ENCODE results near the gene SASS6. TPM values are rescaled to one million over a fixed set of nuclear protein-coding genes. Genes with fewer than 3 reads are reported as not detected.

The SASS6 gene
- total RNA-seq, result 1 to 10 TPM; 2.7 to 7.2 (median 3.6) TPM

DNA sequence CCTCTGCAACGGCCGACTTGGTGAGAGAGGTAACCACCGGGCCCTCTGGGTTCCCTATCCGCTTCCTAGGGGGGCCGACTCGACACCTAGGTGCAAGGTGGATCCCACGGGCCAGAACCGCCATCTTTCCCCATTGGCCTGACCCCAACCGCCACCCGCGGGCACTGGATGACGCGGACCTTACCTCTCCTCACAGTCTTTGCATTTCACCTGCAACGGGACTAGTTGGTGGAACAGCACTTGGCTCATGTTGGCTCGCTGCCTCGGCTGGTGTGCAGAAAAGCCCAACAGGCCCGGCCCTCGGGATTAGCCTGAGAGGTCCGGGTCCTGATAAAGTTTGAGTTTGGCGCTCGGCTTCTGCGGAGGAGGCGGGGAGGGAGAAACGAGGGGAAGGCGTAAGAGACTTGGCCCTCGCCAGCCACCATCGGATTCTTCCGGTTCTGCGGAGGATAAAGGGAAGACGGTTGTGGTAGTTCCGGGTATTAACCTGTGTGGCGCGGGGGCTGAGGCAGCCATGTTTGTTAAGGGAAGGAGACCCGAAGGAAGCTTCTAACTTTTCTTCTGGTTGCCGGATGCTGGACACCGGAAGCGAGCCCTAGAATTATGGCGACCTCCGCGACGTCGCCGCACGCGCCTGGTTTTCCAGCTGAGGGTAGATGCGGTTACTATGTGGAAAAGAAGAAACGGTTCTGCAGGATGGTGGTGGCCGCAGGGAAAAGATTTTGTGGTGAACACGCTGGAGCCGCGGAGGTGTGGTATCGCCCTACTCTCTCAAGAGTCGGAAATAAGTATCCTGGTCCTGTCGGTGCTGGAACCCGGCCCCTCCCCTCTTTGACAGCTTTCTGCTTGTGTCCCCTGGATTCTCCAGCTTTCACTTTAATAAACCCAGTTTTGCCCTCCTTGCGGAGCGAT is at the start of gene SASS6, which contains the start of gene TRMT13:
Gene SASS6 (minus strand): TSS at position 365 of the 912 bp plus-strand sequence. CDS start 116 bp downstream, at position 249.
Gene TRMT13 (plus strand): TSS at position 598 of the 912 bp plus-strand sequence. CDS start 6 bp downstream, at position 604.
- peak within 1 kb of the TSS; percentile 68 to 95 (median 80) for H3K4me3 ChIP-seq
- H3K27ac ChIP-seq, result peak within 1 kb of the TSS; percentile 56 to 75
- DNase-seq (ENCODE audit: low spot score in 2 of 2), result peak; percentile 92 to 94
- H3K9me3 ChIP-seq, result no peaks in the 10 kb centered on the region
- H3K4me1 ChIP-seq, result no peaks in the 10 kb centered on the region
- intact Hi-C loops (cut with DNase I; ENCODE audit: low total_unique reads), result no loop called here
- no peaks in the 10 kb centered on the region for H3K27me3 ChIP-seq
- H3K36me3 ChIP-seq, result no peaks in the 10 kb centered on the region
- TF ChIP-seq POLR2AphosphoS5 (IDR thresholded peaks at IDR 0.05) (peak; percentile 80 to 92 (median 84)), POLR2A (IDR thresholded peaks at IDR 0.05) (no peak)
- TF ChIP-seq, protein P1, sequence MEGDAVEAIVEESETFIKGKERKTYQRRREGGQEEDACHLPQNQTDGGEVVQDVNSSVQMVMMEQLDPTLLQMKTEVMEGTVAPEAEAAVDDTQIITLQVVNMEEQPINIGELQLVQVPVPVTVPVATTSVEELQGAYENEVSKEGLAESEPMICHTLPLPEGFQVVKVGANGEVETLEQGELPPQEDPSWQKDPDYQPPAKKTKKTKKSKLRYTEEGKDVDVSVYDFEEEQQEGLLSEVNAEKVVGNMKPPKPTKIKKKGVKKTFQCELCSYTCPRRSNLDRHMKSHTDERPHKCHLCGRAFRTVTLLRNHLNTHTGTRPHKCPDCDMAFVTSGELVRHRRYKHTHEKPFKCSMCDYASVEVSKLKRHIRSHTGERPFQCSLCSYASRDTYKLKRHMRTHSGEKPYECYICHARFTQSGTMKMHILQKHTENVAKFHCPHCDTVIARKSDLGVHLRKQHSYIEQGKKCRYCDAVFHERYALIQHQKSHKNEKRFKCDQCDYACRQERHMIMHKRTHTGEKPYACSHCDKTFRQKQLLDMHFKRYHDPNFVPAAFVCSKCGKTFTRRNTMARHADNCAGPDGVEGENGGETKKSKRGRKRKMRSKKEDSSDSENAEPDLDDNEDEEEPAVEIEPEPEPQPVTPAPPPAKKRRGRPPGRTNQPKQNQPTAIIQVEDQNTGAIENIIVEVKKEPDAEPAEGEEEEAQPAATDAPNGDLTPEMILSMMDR (IDR thresholded peaks at IDR 0.05), result peak in 2 of 3 donors; percentile 23 to 33

- H3K36me3 ChIP-seq, result no peaks in the 10 kb centered on the region
- TF ChIP-seq POLR2A (IDR thresholded peaks at IDR 0.05) (no peak), POLR2AphosphoS5 (IDR thresholded peaks at IDR 0.05) (no peak)
- TF ChIP-seq, protein P1 (IDR thresholded peaks at IDR 0.05), result no peak
- no peak within 1 kb of the TSS for H3K27ac ChIP-seq
- no peak for DNase-seq (ENCODE audit: low spot score in 2 of 2)
- intact Hi-C loops (cut with DNase I; ENCODE audit: low total_unique reads), result no loop called here
- no peaks in the 10 kb centered on the region for H3K9me3 ChIP-seq
- H3K4me3 ChIP-seq, result no peak within 1 kb of the TSS
- H3K4me1 ChIP-seq, result no peaks in the 10 kb centered on the region
- H3K27me3 ChIP-seq, result no peaks in the 10 kb centered on the region
These were observed 45.4 kb upstream of the SASS6 start, which contains the start of gene LRRC39 for GRCh38 chr1:100178091-100178490. LRRC39 (minus strand) TSS chr1:100178256; CDS start chr1:100168516, 9,740 bp downstream.

DNA sequence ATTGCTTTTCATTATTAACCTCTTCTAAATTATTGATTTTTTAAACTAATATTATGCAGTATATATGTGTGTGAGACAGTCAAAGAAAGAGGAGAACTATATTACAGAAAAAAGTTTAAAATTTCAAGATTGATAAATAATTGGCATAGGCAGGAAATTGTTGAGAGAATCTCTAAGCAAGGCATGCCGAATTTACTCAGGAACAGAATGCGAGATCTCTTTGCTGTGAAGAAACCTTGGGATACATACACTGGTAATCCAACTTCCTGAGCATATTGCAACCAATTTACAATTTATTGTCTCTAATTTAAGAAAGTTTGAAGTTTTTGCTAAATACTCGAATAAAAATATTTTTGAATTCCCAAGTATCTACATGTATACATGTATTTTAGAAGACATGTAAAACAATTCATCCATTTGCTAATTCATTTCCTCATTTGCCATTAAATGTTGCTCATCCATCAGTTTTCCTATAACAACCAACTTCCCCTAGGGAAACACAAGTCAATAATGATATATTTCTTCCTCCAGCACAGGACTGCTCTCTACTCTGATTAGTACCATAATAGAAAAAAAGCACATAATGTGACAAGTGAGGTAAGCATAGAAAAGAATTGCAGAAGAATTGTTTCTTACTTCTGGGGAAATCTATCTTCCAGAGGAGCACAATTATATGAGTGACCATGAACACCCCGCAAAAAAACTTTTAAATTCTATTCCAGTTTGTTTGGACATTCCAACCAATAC is 44.7 kb upstream of the SASS6 start:
- no peak for TF ChIP-seq POLR2AphosphoS5 (IDR thresholded peaks at IDR 0.05)
- Histone ChIP-seq H3K27me3 (no peaks in the 10 kb centered on the region), H3K9me3 (no peaks in the 10 kb centered on the region), H3K4me3 (no peak overlapping the region), H3K36me3 (no peaks in the 10 kb centered on the region), H3K27ac (no peak overlapping the region), H3K4me1 (no peaks in the 10 kb centered on the region)
- DNase-seq (ENCODE audit: low spot score in 2 of 2), result no peak
- intact Hi-C loops (cut with DNase I; ENCODE audit: low total_unique reads), result no loop called here

GRCh38 chr1:100168051-100168450 is 35.3 kb upstream of the SASS6 start:
- H3K9me3 ChIP-seq, result no peaks in the 10 kb centered on the region
- H3K27ac ChIP-seq, result no peak overlapping the region
- no peaks in the 10 kb centered on the region for H3K27me3 ChIP-seq
- no peaks in the 10 kb centered on the region for H3K36me3 ChIP-seq
- H3K4me3 ChIP-seq, result no peak overlapping the region
- intact Hi-C loops (cut with DNase I; ENCODE audit: low total_unique reads), result no loop called here
- DNase-seq (ENCODE audit: low spot score in 2 of 2), result no peak
- no peak for TF ChIP-seq POLR2A (IDR thresholded peaks at IDR 0.05)
- TF ChIP-seq POLR2AphosphoS5 (IDR thresholded peaks at IDR 0.05), result no peak
- TF ChIP-seq, protein P1 (IDR thresholded peaks at IDR 0.05), result no peak
- no peaks in the 10 kb centered on the region for H3K4me1 ChIP-seq

- H3K27ac ChIP-seq, result no peak overlapping the region
- no peaks in the 10 kb centered on the region for H3K4me1 ChIP-seq
- DNase-seq (ENCODE audit: low spot score in 2 of 2), result no peak
- H3K27me3 ChIP-seq, result no peaks in the 10 kb centered on the region
- intact Hi-C loops (cut with DNase I; ENCODE audit: low total_unique reads), result no loop called here
- H3K4me3 ChIP-seq, result no peak overlapping the region
- no peaks in the 10 kb centered on the region for H3K9me3 ChIP-seq
- no peaks in the 10 kb centered on the region for H3K36me3 ChIP-seq
- TF ChIP-seq POLR2AphosphoS5 (IDR thresholded peaks at IDR 0.05), result no peak
- TF ChIP-seq, protein P1 (IDR thresholded peaks at IDR 0.05), result no peak
- no peak for TF ChIP-seq POLR2A (IDR thresholded peaks at IDR 0.05)
These were observed 32.0 kb upstream of the SASS6 start for GRCh38 chr1:100164702-100165101.

Measured in breast epithelium (tissue), 4 donors.